HEK293 (cell line): Measurements from ENCODE around the gene SLC25A13.

Experiments used
- CTCF ChIA-PET: fragments of 350-600 bp; formaldehyde crosslinking; extraction: SDS; loops from one replicate; lab custom pipeline; 2021; ENCODE audit warnings: antibody characterized with exemption; lab: Yijun Ruan, JAX
- POLR2A ChIA-PET: fragments of 300-600 bp; formaldehyde crosslinking; extraction: SDS; loops from one replicate; lab custom pipeline; 2020; ENCODE audit warnings: antibody characterized with exemption, inconsistent platforms; lab: Yijun Ruan, JAX
- H3K27ac ChIP-seq: fragments of 200-500 bp; sonication (Bioruptor generic); 2 replicates; pipeline ENCODE4 v1.5.1; 2014; ENCODE audit warnings: low read depth, low read length, control low read depth, inconsistent platforms; ENCODE audit errors: extremely low read depth
- H3K36me3 ChIP-seq, 2 experiments: fragments of 200-500 bp in 1 of 2; sonication (Bioruptor generic) in 1 of 2; 1 replicate in 1 of 2; 2 replicates in 1 of 2; pipeline ENCODE4 v1.5.1; 2014 to 2017; ENCODE audit warnings: inconsistent platforms in 2 of 2, low read length in 2 of 2; ENCODE audit not compliant: control insufficient read depth in 2 of 2, insufficient read depth in 1 of 2
- H3K4me1 ChIP-seq: fragments of 200-500 bp; sonication (Bioruptor generic); 2 replicates; pipeline ENCODE4 v1.5.1; 2014; ENCODE audit warnings: mild to moderate bottlenecking, low read length, inconsistent platforms; ENCODE audit not compliant: control insufficient read depth, insufficient read depth
- H3K4me3 ChIP-seq: 2 replicates; pipeline ENCODE4 v1.5.1; 2011; ENCODE audit warnings: low read depth, mild to moderate bottlenecking, control low read depth, low read length, moderate library complexity
- H3K9me3 ChIP-seq: fragments of 200-500 bp; sonication (Bioruptor generic); 2 replicates; pipeline ENCODE4 v1.5.1; 2014; ENCODE audit warnings: low read depth, low read length, inconsistent platforms; ENCODE audit not compliant: control insufficient read depth, insufficient read depth
- ATF2 ChIP-seq: fragments of 450-650 bp; formaldehyde crosslinking; IDR thresholded peaks from 2 replicates; pipeline ENCODE4 v1.5.1; 2016; ENCODE audit warnings: missing biosample characterization, missing genetic modification characterization, low read depth
- HOXA7 ChIP-seq: sonication (generic); formaldehyde crosslinking; IDR thresholded peaks from 2 replicates; pipeline ENCODE4 v1.8.1; 2022; ENCODE audit warnings: missing genetic modification reagents, borderline replicate concordance
- MYNN ChIP-seq: fragments of 450-650 bp; formaldehyde crosslinking; IDR thresholded peaks from 2 replicates; pipeline ENCODE4 v1.5.1; 2016; ENCODE audit warnings: missing biosample characterization, missing genetic modification characterization, borderline replicate concordance
- REPIN1 ChIP-seq: fragments of 450-650 bp; formaldehyde crosslinking; IDR thresholded peaks from 2 replicates; pipeline ENCODE4 v1.5.1; 2017; ENCODE audit warnings: missing biosample characterization, missing genetic modification characterization, low read depth
- REST ChIP-seq: fragments of 450-650 bp; formaldehyde crosslinking; IDR thresholded peaks from 2 replicates; pipeline ENCODE4 v1.5.1; 2016; ENCODE audit warnings: missing biosample characterization, missing genetic modification characterization
- TSHZ1 ChIP-seq: fragments of 450-650 bp; formaldehyde crosslinking; IDR thresholded peaks from 2 replicates; pipeline ENCODE4 v1.5.1; 2016; ENCODE audit warnings: missing biosample characterization, missing genetic modification characterization, borderline replicate concordance
- ZNF112 ChIP-seq: fragments of 450-650 bp; formaldehyde crosslinking; IDR thresholded peaks from 2 replicates; pipeline ENCODE4 v1.5.0; 2017; ENCODE audit warnings: missing biosample characterization, missing genetic modification characterization
- ZNF148 ChIP-seq: fragments of 450-650 bp; formaldehyde crosslinking; IDR thresholded peaks from 2 replicates; pipeline ENCODE4 v1.5.0; 2017; ENCODE audit warnings: missing biosample characterization, missing genetic modification characterization, borderline replicate concordance
- ZNF184 ChIP-seq: fragments of 450-650 bp; IDR thresholded peaks from 2 replicates; pipeline ENCODE4 v1.5.1; 2018; ENCODE audit warnings: missing biosample characterization, mild to moderate bottlenecking, missing genetic modification characterization
- ZNF214 ChIP-seq: fragments of 450-650 bp; formaldehyde crosslinking; IDR thresholded peaks from 2 replicates; pipeline ENCODE4 v1.5.1; 2017; ENCODE audit warnings: missing biosample characterization, mild to moderate bottlenecking, missing genetic modification characterization, borderline replicate concordance
- ZNF280D ChIP-seq: fragments of 450-650 bp; formaldehyde crosslinking; IDR thresholded peaks from 2 replicates; pipeline ENCODE4 v1.5.1; 2016; ENCODE audit warnings: missing biosample characterization, missing genetic modification characterization
- ZNF341 ChIP-seq: fragments of 450-650 bp; formaldehyde crosslinking; IDR thresholded peaks from 2 replicates; pipeline ENCODE4; 2016; ENCODE audit warnings: low read depth, missing biosample characterization, missing genetic modification characterization
- ZNF426 ChIP-seq: fragments of 450-650 bp; formaldehyde crosslinking; IDR thresholded peaks from 2 replicates; pipeline ENCODE4 v1.5.1; 2017; ENCODE audit warnings: missing biosample characterization, missing genetic modification characterization, mild to moderate bottlenecking, inconsistent platforms, moderate library complexity
- ZNF501 ChIP-seq: fragments of 450-650 bp; formaldehyde crosslinking; IDR thresholded peaks from 2 replicates; pipeline ENCODE4 v1.5.1; 2016; ENCODE audit warnings: missing biosample characterization, missing genetic modification characterization
- ZNF514 ChIP-seq: fragments of 450-650 bp; formaldehyde crosslinking; IDR thresholded peaks from 2 replicates; pipeline ENCODE4 v1.5.1; 2016; ENCODE audit warnings: missing biosample characterization, missing genetic modification characterization
- ZNF529 ChIP-seq: fragments of 450-650 bp; formaldehyde crosslinking; IDR thresholded peaks from 2 replicates; pipeline ENCODE4 v1.5.1; 2017; ENCODE audit warnings: missing genetic modification characterization, missing biosample characterization; ENCODE audit not compliant: insufficient replicate concordance
- ZNF777 ChIP-seq: fragments of 450-650 bp; formaldehyde crosslinking; IDR thresholded peaks from 2 replicates; pipeline ENCODE4 v1.5.1; 2017; ENCODE audit warnings: missing biosample characterization, missing genetic modification characterization, borderline replicate concordance
- ZSCAN16 ChIP-seq: fragments of 450-650 bp; formaldehyde crosslinking; IDR thresholded peaks from 2 replicates; pipeline ENCODE4 v1.5.1; 2016; ENCODE audit warnings: missing biosample characterization, missing genetic modification characterization

SLC25A13 gene

GRCh38 chr7:96331775-96332174 lies 9.9 kb upstream of the SLC25A13 start:
- 0 out of 2 replicates have a peak, but pooled peaks cover 2% of the 10 kb centered on the region for H3K4me1 ChIP-seq
- CTCF ChIA-PET: interaction anchor here (1.0 kb wide), 1 partner anchor 11 kb away, joined by 5 read pairs; no protein-coding TSS in a partner anchor
- TF ChIP-seq MYNN (tag by site-specific recombination): no peak
- H3K27ac ChIP-seq: no peak overlapping the region
- H3K4me3 ChIP-seq: no peak overlapping the region
- no peaks in the 10 kb centered on the region for H3K9me3 ChIP-seq
- no peaks in the 10 kb centered on the region for H3K36me3 ChIP-seq
- POLR2A ChIA-PET: no interaction called here

GRCh38 chr7:96331233-96331632 lies 9.3 kb upstream of the SLC25A13 start:
- Histone ChIP-seq H3K9me3 (no peaks in the 10 kb centered on the region), H3K4me1 (0 out of 2 replicates have a peak, but pooled peaks cover 2% of the 10 kb centered on the region)
- TF ChIP-seq MYNN (tag by site-specific recombination) (no peak), REPIN1 (tag by site-specific recombination) (no peak), ZNF280D (tag by site-specific recombination) (no peak), ZNF184 (no peak), ZNF501 (tag by site-specific recombination) (no peak), HOXA7 (CRISPR knock-in tag) (no peak), ATF2 (tag by site-specific recombination) (no peak), ZNF112 (tag by site-specific recombination) (no peak), ZSCAN16 (tag by site-specific recombination) (no peak), REST (tag by site-specific recombination) (no peak), ZNF529 (tag by site-specific recombination) (no peak), ZNF426 (no peak), ZNF341 (tag by site-specific recombination) (no peak), TSHZ1 (tag by site-specific recombination) (no peak), ZNF148 (tag by site-specific recombination) (no peak), ZNF514 (tag by site-specific recombination) (no peak), ZNF777 (tag by site-specific recombination) (no peak), ZNF214 (tag by site-specific recombination) (no peak)
- TF ChIP-seq, all 188 proteins: peak for 0
- CTCF ChIA-PET: interaction anchor here (1.0 kb wide), 1 partner anchor 11 kb away, joined by 5 read pairs; no protein-coding TSS in a partner anchor
- H3K36me3 ChIP-seq: no peaks in the 10 kb centered on the region
- H3K4me3 ChIP-seq: no peak overlapping the region
- POLR2A ChIA-PET: no interaction called here
- H3K27ac ChIP-seq: no peak overlapping the region
